CD4-positive, CD25-positive, alpha-beta regulatory T cell (primary cell): ENCODE measurements around the gene PCDHA5. TPM values are rescaled to one million over a fixed set of nuclear protein-coding genes. Genes with fewer than 3 reads are reported as not detected.
"Not testable (repeated sequence)": the region's sequence is repeated elsewhere in the genome, so short reads cannot be mapped to it uniquely, and the experiment has no call there.

Source experiments
- ATAC-seq, 2 donors: fragments of 150-1000 bp; cut with Tn5 transposase; one replicate each; pipeline ENCODE4 v1.10.0; 2021; ENCODE audit warnings: low read depth in 2 of 2, moderate number of reproducible peaks in 2 of 2, moderate library complexity in 1 of 2
- DNase-seq, 3 donors: peaks; one replicate each; pipeline versions ENCODE4 v3.0.0 to v3.0.0-alpha.2; 2012 to 2022; ENCODE audit warnings: mixed read lengths in 1 of 3
- H3K27ac ChIP-seq: one replicate; pipeline ENCODE4 v1.7.0; 2013; ENCODE audit warnings: mild to moderate bottlenecking, low read length; ENCODE audit not compliant: insufficient read depth, poor library complexity, severe bottlenecking
- H3K27me3 ChIP-seq: one replicate; pipeline ENCODE4 v1.7.0; 2013; ENCODE audit warnings: low read length; ENCODE audit not compliant: control insufficient read depth, insufficient read depth
- H3K36me3 ChIP-seq: one replicate; pipeline ENCODE4 v1.7.0; 2013; ENCODE audit warnings: mild to moderate bottlenecking, low read length, moderate library complexity; ENCODE audit not compliant: control insufficient read depth, insufficient read depth
- H3K4me1 ChIP-seq: 2 replicates; pipeline ENCODE4 v1.7.0; 2013; ENCODE audit warnings: mild to moderate bottlenecking, low read length; ENCODE audit not compliant: insufficient read depth, control insufficient read depth, poor library complexity, severe bottlenecking
- H3K4me3 ChIP-seq: one replicate; pipeline ENCODE4 v1.7.0; 2013; ENCODE audit warnings: low read depth, mild to moderate bottlenecking, low read length, moderate library complexity
- H3K9me3 ChIP-seq, 2 experiments: 1 replicate in 1 of 2; 2 replicates in 1 of 2; pipeline ENCODE4 v1.7.0; 2013; ENCODE audit warnings: low read length in 2 of 2, mild to moderate bottlenecking in 1 of 2, moderate library complexity in 1 of 2; ENCODE audit not compliant: control insufficient read depth in 2 of 2
- H3K27ac Mint-ChIP-seq, 3 donors: one replicate each; pipeline ENCODE4 v1.8.0; 2020 to 2022; ENCODE audit warnings: mild to moderate bottlenecking in 3 of 3, mixed read lengths in 3 of 3, moderate library complexity in 2 of 3
- H3K27me3 Mint-ChIP-seq: one replicate; pipeline ENCODE4 v1.8.0; 2022; ENCODE audit warnings: mild to moderate bottlenecking, mixed read lengths
- H3K36me3 Mint-ChIP-seq: one replicate; pipeline ENCODE4 v1.8.0; 2020; ENCODE audit warnings: mixed read lengths
- H3K4me1 Mint-ChIP-seq, 4 donors: one replicate each; pipeline ENCODE4 v1.8.0; 2020 to 2022; ENCODE audit warnings: mixed read lengths in 4 of 4, mild to moderate bottlenecking in 1 of 4
- H3K4me3 Mint-ChIP-seq, 4 donors: one replicate each; pipeline ENCODE4 v1.8.0; 2020 to 2022; ENCODE audit warnings: mild to moderate bottlenecking in 4 of 4, mixed read lengths in 4 of 4, moderate library complexity in 3 of 4
- H3K9me3 Mint-ChIP-seq, 7 donors: one replicate each; pipeline ENCODE4 v1.8.0; 2020 to 2022; ENCODE audit warnings: mixed read lengths in 7 of 7, mild to moderate bottlenecking in 3 of 7, moderate library complexity in 2 of 7
- polyA plus RNA-seq, 4 donors: library from polyadenylated mRNA; unstranded; fragments of 300-500 nt; fragmentation: Illumina TruSeq; gene quantifications; one replicate each; pipeline ENCODE4 v1.2.3, GENCODE V29; 2021
- total RNA-seq: library from RNA; stranded (reverse); gene quantifications from one replicate; pipeline ENCODE4 v1.2.3, GENCODE V29; 2022

PCDHA5 gene
- total RNA-seq (not detected), polyA plus RNA-seq (not detected)

DNA sequence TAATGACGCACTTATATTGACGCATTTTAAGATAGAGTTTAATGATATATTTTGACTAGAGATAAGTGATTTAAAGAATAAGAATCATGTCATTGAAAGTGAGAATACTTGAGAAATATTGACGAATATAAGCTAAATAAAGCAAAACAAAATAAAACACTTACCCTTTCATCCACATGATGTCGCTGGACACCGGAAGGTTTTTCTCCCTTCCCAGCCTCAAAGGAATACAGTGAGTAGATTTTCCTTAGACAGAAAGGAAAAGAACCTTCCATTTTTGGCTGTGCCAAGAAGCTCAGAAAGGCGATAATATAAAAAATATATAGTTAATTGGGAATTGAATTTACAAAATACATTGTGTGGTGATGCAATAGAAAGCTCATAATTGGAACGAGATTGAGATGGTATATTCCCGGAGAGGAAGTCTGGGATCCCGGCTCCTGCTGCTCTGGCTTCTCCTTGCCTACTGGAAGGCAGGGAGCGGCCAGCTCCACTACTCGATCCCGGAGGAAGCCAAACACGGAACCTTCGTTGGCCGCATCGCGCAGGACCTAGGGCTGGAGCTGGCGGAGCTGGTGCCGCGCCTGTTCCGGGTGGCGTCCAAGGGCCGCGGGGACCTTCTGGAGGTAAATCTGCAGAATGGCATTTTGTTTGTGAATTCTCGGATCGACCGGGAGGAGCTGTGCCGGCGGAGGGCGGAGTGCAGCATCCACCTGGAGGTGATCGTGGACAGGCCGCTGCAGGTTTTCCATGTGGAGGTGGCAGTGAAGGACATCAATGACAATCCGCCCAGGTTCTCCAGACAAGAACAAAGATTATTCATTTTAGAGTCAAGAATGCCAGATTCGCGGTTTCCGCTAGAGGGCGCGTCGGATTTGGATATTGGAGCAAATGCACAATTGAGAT, at the start of gene PCDHA5:
PCDHA5 (plus strand) TSS at position 239 of the 906 bp plus-strand sequence.
- H3K4me1 Mint-ChIP-seq, result no peaks in the 10 kb centered on the region
- H3K27me3 Mint-ChIP-seq, result no peaks in the 10 kb centered on the region
- peaks cover 0 to 19% (median 4%) of the 10 kb centered on the region in 7 donors for H3K9me3 Mint-ChIP-seq
- no peak within 1 kb of the TSS for H3K4me3 ChIP-seq
- no peaks in the 10 kb centered on the region for H3K36me3 Mint-ChIP-seq
- no peak within 1 kb of the TSS for H3K4me3 Mint-ChIP-seq
- no peaks in the 10 kb centered on the region for H3K36me3 ChIP-seq
- H3K27ac Mint-ChIP-seq, result no peak within 1 kb of the TSS
- H3K27me3 ChIP-seq, result no peaks in the 10 kb centered on the region
- ATAC-seq (no peak), DNase-seq (peak in 1 of 3 donors; percentile 28)
- peaks cover 19 to 25% of the 10 kb centered on the region in 2 experiments for H3K9me3 ChIP-seq
- H3K4me1 ChIP-seq, result no peaks in the 10 kb centered on the region
- no peak within 1 kb of the TSS for H3K27ac ChIP-seq

DNA sequence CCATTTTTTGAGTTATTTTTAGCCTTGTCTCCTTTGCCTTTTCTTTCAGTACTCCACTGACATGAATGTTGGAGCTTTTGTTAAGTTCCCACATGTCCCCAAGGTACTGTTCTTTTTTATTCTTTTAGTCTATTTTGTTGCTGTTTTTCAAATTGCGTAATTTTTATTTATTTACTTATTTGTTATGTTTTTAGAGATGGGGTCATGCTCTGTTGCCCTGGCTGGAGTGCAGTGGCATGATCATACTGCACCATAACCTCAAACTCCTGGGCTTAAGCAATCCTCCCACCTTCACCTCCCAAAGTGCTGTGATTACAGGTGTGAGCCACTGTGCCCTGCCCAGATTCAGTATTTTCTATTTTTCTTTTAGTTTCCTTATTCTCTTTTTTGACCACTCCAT, 40.9 kb upstream of the PCDHA5 start:
- Histone ChIP-seq H3K9me3 (peaks cover 39 to 67% of the 10 kb centered on the region in 2 experiments), H3K4me3 (no peak overlapping the region), H3K27ac (no peak overlapping the region), H3K4me1 (no peaks in the 10 kb centered on the region), H3K27me3 (no peaks in the 10 kb centered on the region), H3K36me3 (no peaks in the 10 kb centered on the region)
- H3K27me3 Mint-ChIP-seq, result peaks cover 4% of the 10 kb centered on the region
- no peaks in the 10 kb centered on the region for H3K4me1 Mint-ChIP-seq
- H3K27ac Mint-ChIP-seq, result no peak overlapping the region
- peaks cover 0 to 72% (median 16%) of the 10 kb centered on the region in 7 donors for H3K9me3 Mint-ChIP-seq
- ATAC-seq (no peak), DNase-seq (no peak)
- H3K36me3 Mint-ChIP-seq, result peaks cover 4% of the 10 kb centered on the region
- H3K4me3 Mint-ChIP-seq, result no peak overlapping the region

DNA sequence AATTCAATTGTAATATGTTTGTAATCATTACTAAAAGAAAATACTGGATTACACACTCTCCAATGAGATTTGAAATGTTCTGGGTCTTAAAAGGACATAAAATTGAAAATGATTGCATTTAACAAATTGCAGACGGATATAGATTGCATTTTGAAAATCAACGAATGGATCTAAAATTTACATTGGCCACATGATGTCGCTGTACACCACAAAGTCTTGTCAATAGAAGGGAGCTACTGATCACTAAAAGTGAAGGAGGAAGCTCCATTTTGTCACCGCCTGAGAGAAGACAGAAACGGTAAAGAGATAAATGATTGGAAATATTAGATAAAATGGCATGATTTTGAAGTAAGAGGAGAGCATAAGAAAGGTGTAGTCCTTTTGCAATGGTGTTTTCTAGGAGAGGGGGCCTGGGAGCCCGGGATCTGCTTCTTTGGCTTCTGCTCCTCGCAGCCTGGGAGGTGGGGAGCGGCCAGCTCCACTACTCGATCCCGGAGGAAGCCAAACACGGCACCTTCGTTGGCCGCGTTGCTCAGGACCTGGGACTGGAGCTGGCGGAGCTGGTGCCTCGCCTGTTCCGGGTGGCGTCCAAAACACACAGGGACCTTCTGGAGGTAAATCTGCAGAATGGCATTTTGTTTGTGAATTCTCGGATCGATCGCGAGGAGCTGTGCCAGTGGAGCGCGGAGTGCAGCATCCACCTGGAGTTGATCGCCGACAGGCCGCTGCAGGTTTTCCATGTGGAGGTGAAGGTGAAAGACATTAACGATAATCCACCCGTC, 35.3 kb upstream of the PCDHA5 start, which contains the start of gene PCDHA1:
PCDHA1 (plus strand) TSS at position 236 of the 782 bp plus-strand sequence.
- H3K4me1 Mint-ChIP-seq, result no peaks in the 10 kb centered on the region
- peaks cover 4 to 53% (median 16%) of the 10 kb centered on the region in 7 donors for H3K9me3 Mint-ChIP-seq
- H3K27me3 ChIP-seq, result peaks cover 3% of the 10 kb centered on the region
- no peak within 1 kb of the TSS for H3K4me3 ChIP-seq
- no peaks in the 10 kb centered on the region for H3K36me3 Mint-ChIP-seq
- H3K27ac Mint-ChIP-seq, result no peak within 1 kb of the TSS
- H3K27ac ChIP-seq, result no peak within 1 kb of the TSS
- ATAC-seq (no peak), DNase-seq (peak in 1 of 3 donors; percentile 4)
- peaks cover 9% of the 10 kb centered on the region for H3K27me3 Mint-ChIP-seq
- no peaks in the 10 kb centered on the region for H3K36me3 ChIP-seq
- no peaks in the 10 kb centered on the region for H3K4me1 ChIP-seq
- H3K9me3 ChIP-seq, result peaks cover 31 to 78% of the 10 kb centered on the region in 2 experiments
- no peak within 1 kb of the TSS for H3K4me3 Mint-ChIP-seq

DNA sequence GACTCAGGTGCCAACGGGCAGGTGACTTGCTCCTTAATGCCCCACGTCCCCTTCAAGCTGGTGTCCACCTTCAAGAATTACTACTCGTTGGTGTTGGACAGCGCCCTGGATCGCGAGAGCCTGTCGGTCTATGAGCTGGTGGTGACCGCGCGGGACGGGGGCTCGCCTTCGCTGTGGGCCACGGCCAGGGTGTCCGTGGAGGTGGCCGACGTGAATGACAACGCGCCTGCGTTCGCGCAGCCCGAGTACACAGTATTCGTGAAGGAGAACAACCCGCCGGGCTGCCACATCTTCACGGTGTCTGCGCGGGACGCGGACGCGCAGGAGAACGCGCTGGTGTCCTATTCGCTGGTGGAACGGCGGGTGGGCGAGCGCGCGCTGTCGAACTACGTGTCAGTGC, 34.0 kb upstream of the PCDHA5 start:
- not testable (repeated sequence) for H3K36me3 Mint-ChIP-seq, H3K4me1 Mint-ChIP-seq, H3K27ac ChIP-seq, H3K4me1 ChIP-seq, H3K4me3 ChIP-seq, H3K27ac Mint-ChIP-seq, H3K36me3 ChIP-seq, ATAC-seq, H3K27me3 Mint-ChIP-seq, DNase-seq, H3K27me3 ChIP-seq, H3K4me3 Mint-ChIP-seq
- peaks cover 5 to 59% (median 16%) of the 10 kb centered on the region in 7 donors for H3K9me3 Mint-ChIP-seq
- peaks cover 28 to 74% of the 10 kb centered on the region in 2 experiments for H3K9me3 ChIP-seq

DNA sequence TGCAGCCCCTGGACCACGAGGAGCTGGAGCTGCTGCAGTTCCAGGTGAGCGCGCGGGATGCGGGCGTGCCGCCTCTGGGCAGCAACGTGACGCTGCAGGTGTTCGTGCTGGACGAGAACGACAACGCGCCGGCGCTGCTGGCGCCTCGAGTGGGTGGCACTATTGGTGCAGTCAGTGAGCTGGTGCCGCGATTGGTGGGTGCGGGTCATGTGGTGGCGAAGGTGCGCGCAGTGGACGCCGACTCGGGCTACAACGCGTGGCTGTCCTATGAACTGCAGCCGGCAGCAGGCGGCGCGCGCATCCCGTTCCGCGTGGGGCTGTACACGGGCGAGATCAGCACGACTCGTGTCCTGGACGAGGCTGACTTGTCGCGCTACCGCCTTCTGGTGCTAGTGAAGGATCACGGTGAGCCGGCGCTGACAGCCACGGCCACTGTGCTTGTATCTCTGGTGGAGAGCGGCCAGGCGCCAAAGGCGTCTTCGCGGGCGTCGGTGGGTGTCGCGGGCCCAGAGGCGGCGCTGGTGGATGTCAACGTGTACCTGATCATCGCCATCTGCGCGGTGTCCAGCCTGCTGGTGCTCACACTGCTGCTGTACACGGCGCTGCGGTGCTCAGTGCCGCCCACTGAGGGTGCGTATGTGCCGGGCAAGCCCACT, 33.4 kb upstream of the PCDHA5 start:
- peaks cover 5 to 58% (median 15%) of the 10 kb centered on the region in 7 donors for H3K9me3 Mint-ChIP-seq

DNA sequence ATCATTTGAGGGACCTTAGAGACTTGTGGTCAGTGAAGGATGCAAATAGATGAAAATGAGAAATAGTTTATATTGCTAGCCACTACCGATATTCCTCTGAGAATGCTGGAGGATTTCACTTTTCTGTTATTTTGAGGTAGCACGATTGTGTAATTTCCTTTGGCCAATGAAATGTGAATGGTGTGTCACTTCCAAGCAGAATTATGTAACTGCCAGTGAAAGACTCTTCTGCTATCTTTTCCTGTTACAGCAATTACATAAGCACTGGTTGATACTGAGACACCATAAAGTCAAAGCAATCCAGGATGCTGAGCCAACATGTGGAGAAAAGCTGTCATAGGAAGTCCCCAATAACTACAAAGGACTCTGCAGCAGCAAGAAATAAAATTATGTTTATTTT, 30.3 kb upstream of the PCDHA5 start:
- no peaks in the 10 kb centered on the region for H3K36me3 ChIP-seq
- H3K27ac Mint-ChIP-seq, result no peak overlapping the region
- no peaks in the 10 kb centered on the region for H3K36me3 Mint-ChIP-seq
- H3K4me1 ChIP-seq, result no peaks in the 10 kb centered on the region
- ATAC-seq (no peak), DNase-seq (no peak)
- no peak overlapping the region for H3K27ac ChIP-seq
- no peak overlapping the region for H3K4me3 Mint-ChIP-seq
- peaks cover 10% of the 10 kb centered on the region for H3K27me3 Mint-ChIP-seq
- H3K4me3 ChIP-seq, result no peak overlapping the region
- H3K27me3 ChIP-seq, result peaks cover 5% of the 10 kb centered on the region
- H3K9me3 ChIP-seq, result peaks cover 37 to 78% of the 10 kb centered on the region in 2 experiments
- no peaks in the 10 kb centered on the region for H3K4me1 Mint-ChIP-seq
- H3K9me3 Mint-ChIP-seq, result peaks cover 3 to 60% (median 10%) of the 10 kb centered on the region in 7 donors

More for the DNA sequence above, 33.4 kb upstream of the PCDHA5 start:
- H3K27ac ChIP-seq, H3K27me3 Mint-ChIP-seq, H3K4me3 ChIP-seq, H3K4me3 Mint-ChIP-seq, H3K4me1 ChIP-seq, H3K27me3 ChIP-seq, ATAC-seq, H3K36me3 Mint-ChIP-seq, H3K4me1 Mint-ChIP-seq, DNase-seq, H3K36me3 ChIP-seq, H3K27ac Mint-ChIP-seq: not testable (repeated sequence)
- H3K9me3 ChIP-seq, result peaks cover 32 to 74% of the 10 kb centered on the region in 2 experiments

DNA sequence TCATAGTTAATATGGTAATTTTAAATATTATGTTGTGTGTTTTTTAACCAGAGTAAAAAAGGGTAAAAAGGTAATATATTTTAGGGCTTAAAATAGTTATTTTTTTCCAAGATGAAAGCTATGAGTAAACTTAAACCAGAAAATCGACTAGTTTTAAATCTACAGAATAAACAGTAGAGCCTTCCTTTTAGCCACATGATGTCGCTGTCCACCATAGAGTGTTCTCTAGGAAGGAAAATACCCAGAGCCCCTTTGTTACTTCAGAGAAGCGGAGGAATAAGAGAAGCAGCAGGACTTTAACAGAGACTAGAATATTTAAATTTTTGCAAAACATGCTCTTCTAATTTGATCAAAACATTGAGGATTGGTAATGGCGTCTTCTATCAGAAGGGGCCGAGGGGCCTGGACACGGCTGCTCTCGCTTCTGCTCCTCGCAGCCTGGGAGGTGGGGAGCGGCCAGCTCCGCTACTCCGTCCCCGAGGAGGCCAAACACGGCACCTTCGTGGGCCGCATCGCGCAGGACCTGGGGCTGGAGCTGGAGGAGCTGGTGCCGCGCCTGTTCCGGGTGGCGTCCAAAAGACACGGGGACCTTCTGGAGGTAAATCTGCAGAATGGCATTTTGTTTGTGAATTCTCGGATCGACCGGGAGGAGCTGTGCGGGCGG, 26.7 kb upstream of the PCDHA5 start, which contains the start of gene PCDHA2:
PCDHA2 (plus strand) TSS at position 258 of the 664 bp plus-strand sequence.
- H3K27ac Mint-ChIP-seq, result no peak within 1 kb of the TSS

More for the DNA sequence above, 26.7 kb upstream of the PCDHA5 start, which contains the start of gene PCDHA2:
- H3K4me1 ChIP-seq, result no peaks in the 10 kb centered on the region
- H3K9me3 ChIP-seq, result peaks cover 34 to 50% of the 10 kb centered on the region in 2 experiments
- DNase-seq (no peak), ATAC-seq (no peak)
- H3K36me3 ChIP-seq, result no peaks in the 10 kb centered on the region
- H3K27ac ChIP-seq, result no peak within 1 kb of the TSS
- no peaks in the 10 kb centered on the region for H3K36me3 Mint-ChIP-seq
- H3K9me3 Mint-ChIP-seq, result peaks cover 2 to 48% (median 11%) of the 10 kb centered on the region in 7 donors
- H3K4me3 ChIP-seq, result no peak within 1 kb of the TSS
- H3K4me1 Mint-ChIP-seq, result no peaks in the 10 kb centered on the region
- no peak within 1 kb of the TSS for H3K4me3 Mint-ChIP-seq
- peaks cover 2% of the 10 kb centered on the region for H3K27me3 ChIP-seq
- H3K27me3 Mint-ChIP-seq, result peaks cover 7% of the 10 kb centered on the region
